Prostate gland (tissue), 2 donors: ENCODE measurements around the gene GSG1L.

Experiments
- CTCF ChIP-seq, 4 experiments: fragments of 200-600 bp in 2 of 4; fragments of 450-650 bp in 2 of 4; sonication (generic) in 2 of 4; IDR thresholded peaks; 1 replicate in 3 of 4; 2 replicates in 1 of 4; pipeline ENCODE4 v1.5.1; 2016 to 2019; ENCODE audit warnings: antibody characterized with exemption in 4 of 4, mild to moderate bottlenecking in 2 of 4, moderate library complexity in 2 of 4
- POLR2A ChIP-seq: fragments of 450-650 bp; IDR thresholded peaks from one replicate; pipeline ENCODE4 v1.6.1; 2016; ENCODE audit warnings: antibody characterized with exemption, mild to moderate bottlenecking
- POLR2AphosphoS5 ChIP-seq: sonication (generic); formaldehyde crosslinking; IDR thresholded peaks from one replicate; pipeline ENCODE4 v1.6.1; 2017; ENCODE audit warnings: antibody characterized with exemption

- no peak for TF ChIP-seq POLR2AphosphoS5
- no peak for TF ChIP-seq POLR2A
- no peak for TF ChIP-seq CTCF (IDR thresholded peaks at IDR 0.05)
Observed at GRCh38 chr16:28019218-28019617, 44.3 kb downstream of the GSG1L start.
